T-helper 9 cell (primary cell): Measurements from ENCODE around the gene TMEM89.

Experiments used
- DNase-seq: peaks from one replicate; pipeline ENCODE4 v3.0.0-alpha.2; 2020

TMEM89 gene

DNA sequence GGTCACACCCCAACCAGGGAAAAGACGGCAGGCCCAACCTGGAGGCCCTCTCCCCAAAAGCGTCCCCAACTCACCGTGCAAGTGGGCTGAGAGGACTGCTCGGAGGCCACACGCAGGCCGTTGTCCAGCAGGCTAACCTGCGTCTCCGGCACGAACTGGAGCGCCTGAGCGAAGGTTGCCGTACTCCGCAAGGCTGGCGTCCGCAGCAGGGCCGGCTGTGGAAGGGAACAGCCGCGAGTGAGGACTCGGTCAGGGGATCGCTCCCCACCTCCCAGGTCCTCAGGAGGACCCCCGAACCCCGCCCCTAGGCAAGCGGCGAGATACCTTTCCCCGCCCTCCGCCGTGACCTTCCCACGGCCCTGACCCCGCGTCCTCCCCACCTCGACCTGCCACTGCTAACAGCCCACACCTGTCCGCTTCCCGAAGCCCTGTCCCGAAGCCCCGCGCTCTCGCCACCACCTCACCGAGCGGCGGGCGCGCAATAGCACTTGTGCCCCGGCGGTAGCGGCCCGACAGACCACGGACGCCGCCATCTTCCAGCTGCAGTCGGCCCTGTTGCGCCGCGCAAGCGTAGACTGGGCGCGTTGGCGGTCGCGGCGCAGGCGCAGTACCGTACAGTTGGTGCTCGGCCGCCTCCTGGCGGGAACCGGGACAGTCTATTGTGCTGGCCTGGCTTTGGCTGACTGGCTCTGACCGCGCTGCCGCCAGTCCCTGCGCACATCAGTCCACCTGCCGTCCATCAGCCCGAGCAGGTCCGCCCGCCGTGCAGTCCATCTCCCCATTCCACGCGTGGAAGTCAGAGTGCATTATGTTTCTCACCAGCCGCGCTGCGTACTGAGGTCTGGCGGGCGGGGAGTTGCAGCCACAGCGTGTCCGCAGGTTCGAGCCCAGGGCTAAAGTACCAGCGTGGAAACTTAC, 12.2 kb downstream of the TMEM89 start, which contains the start of gene UQCRC1:
TSS of gene UQCRC1 (minus strand) at position 559 of the 918 bp plus-strand sequence. CDS start at position 533, 26 bp downstream.
- peak; percentile 88 for DNase-seq

DNA sequence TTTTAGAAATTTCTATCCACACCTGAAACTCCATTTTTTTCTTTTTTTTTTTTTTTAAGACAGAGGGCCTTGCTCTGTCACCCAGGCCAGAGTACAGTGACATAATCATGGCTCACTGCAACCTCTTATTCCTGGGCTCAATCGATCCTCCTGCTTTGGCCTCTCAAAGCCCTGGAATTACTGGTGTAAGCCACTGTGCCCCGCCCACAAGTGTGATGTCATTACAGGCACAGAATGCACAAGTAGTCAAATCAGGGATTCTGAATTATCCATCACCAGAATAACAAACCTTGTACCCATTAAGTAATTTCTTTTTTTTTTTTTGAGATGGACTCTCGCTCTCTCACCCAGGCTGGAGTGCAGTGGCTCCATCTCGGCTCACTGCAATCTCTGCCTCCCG, 14.1 kb downstream of the TMEM89 start:
- DNase-seq, result no peak

DNA sequence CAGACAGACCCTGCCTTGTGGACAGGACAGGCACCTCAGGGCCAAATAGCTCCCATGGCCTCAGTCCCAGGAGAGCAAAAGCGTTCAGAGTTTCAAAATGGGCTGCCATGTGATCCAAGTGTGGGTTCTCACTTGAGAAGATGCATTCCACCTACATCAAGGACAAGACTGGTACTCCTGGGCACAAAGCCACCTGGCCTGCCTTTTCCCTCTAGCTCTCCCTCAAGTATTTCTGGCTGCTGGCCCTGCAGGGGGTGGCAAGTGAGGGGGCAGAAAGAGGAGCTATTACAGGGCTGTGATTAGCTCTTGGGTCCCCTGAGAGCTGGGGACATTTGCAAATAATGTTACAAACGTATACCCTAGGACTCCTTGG, 20.0 kb downstream of the TMEM89 start:
- DNase-seq, result no peak

DNA sequence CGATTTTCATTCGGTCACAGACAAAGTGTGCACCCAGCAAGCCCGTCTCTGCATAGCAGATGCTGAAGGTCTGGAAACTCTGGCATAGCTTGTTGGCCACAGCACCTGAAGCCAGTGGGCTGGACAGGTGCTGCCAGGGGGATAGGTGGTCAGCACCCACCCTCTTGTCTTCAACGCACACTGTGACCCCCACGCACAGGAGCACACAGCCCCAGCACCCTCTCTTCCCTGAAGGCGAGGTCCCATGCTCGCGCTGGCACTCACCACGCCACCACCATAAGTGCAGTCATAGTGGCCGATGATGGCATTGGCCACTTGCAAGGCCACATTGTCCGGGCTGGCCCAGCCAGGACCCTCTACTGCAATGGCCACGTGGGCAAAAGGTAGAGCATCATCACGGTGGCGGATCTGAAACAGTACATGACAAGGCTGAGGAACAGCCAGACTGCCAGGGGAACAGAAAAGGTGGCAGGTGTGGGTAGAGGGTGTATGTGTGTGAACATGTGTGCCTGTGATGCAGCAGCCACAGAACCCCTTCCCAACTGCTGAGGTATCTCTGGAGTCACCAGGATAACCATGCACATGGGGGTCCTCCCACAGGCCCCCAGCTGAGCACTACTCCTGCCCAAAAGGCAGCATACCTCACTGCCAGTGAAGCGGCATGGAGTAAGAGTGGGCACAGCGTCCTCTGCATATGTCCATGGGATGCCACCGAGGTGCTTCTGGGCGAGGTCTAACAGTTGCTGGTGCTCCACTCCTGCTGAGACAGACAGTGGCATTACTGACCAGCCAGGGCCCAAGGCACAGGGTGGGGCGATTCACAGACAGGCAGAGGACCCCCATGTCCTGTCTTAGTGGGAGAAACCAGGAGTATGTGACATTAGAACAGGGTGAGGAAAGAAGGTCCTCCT, 20.6 kb downstream of the TMEM89 start:
- no peak for DNase-seq

DNA sequence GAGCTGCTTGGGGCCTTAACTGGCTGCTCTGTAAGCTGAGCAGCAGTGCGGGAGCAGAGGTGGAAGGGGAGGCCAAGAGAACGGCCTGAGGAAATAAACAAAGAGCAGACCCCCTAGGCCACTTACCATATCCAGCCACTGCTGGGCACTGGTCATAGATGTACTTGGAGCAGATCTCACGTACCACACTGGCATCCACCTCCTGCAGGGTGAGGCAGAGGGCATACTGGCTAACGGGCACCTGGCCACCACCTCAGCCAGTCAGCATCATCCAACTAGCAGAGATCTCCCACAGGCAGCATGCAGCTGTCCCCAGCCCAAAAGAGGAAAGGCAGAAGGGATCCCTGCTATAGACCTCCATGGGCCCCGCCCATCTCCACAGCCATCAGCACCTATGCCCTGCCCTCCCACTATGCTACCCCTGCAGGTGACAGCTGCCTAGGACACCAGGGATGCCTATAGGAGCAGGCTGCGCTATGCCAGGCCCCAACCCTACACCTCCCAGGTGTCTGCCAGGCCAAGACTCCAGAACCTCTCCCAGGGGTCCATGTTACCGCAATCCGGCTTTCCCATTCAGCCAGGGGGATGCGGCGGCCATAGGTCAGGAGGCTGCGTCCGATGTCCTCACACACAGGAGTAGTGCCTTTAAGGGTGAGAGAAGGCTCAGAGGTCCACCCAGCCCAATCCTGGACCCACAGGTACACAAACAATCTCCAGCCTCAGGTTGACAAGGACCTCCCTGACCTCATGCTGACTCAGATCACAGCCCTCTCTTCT, 21.9 kb downstream of the TMEM89 start:
- no peak for DNase-seq

DNA sequence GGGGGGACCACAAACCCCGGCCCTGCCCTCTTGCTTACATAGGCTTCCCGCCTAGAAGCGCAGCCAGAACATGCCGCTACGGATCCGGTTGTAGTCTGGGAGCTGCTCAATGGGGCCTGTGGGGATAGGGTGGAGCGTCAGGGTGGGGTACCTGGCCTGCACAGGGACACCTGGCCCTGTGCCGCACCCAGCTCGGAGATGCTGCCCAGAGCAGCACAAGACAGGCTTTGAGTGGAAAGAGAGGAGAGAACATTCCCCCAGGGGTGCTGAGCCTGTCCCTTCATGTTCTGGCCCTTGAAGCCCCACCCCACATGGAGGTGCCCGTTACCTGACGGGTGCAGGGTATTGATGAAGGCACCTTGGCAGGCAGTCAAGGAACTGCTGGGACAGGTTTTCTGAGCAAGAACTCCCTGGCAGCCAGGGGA, 22.5 kb downstream of the TMEM89 start:
- no peak for DNase-seq

DNA sequence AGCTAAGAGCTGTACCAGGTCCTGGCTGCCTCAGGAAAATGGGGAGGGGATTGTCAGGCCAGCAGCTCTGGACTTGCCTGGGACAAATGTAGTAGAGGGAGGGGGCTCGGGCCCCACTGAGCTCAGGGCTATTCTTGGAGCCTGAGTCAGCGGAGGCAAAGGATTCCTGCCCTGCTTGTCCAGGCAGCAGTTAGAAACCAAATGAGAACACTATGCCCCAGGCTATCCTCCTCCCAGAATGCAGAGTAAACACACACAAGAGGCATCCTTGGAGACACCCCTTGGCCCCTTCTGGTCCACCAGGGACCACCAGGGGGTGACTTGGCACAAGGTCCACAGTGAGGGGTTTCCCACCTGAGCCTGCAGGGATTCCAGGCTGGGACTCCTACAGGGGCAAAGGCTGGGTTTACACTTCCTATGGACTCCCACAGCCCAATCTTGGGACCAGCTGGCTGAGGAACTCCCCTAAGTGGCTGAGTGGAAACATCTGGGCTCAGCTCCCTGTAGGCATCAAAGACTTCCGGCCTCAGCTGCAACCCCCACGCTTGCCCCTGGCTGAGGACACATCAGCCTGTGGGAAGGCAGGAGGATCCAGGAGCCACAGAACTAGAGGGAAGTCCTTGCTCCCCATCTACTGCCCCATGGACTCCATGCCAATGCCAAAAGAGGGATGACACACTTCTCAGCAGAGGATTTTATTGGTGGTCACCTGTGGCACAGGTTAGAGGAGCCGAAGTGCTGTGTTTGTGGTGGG, 23.1 kb downstream of the TMEM89 start:
- DNase-seq, result no peak

DNA sequence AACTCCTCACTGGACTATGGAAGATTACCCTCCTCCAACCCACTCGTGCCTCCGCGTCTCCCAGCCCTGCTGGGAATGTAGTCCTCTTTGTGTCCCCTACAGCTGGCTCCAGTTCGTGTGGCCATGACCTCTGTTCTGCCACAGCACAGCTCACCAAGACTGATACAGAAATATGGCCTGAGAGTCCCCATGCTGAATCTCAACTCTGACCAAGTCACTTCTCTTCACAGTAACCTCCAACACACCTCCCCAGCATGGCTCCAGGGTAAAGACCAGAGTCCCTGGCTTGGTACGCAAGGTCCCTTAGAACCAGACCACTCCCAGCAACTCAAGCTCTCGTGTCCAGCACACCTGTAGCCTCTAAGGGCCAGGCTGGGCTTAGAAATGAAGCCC, 24.2 kb downstream of the TMEM89 start:
- no peak for DNase-seq

DNA sequence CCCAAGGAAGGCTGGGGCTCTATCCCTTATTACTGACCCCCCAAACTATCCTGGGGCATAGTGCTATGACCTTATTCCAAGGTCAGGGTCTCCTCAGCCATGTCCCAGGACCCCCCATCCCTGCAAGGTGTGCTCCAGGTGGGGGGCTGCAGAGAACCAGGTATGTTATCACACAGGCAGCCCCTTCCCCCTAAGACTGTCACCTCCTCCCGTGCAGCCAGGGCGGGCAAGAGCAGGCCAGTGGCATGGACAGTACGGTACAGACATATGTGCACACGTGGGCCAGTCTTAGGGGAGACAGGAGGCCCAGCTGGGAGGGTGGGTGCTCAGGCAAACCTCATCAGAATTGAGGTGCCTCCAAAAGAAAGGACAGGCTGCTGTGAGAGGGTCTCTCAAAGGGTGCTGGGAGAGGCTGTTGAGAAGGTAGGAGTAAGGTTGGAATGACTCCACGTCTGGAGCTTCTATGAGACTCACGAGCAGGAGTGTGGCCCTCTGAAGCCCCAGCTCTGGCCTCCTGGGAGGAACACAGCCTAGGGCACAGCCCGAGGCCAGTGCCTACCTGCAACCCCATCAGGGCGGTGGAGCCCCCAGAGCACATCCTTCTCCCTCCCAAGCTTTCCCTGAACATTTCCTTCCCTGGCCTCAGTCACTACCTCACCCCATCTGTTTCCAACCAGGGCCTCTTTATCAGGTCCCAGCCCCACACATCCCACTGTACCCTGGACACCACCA, 24.7 kb downstream of the TMEM89 start:
- DNase-seq, result no peak

DNA sequence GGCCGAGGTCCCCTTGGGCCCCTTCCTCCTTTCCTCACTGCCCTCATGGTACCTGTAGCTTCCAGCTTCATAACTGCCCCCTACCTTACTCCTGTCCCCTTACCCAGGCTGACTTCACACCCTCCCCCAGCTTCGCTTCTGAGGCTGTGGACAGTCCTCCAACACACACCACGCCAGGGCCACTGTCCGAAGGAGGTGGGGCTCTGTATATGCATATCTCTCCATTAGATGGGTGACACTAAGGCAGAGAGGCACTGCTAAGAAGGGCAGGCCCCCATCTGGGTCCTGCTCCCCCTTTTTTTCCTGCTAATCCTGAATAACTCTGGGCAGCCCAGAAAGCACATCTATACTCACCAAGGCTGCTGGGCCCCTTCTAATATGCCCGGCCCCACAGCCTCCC, 25.4 kb downstream of the TMEM89 start:
- DNase-seq, result no peak

DNA sequence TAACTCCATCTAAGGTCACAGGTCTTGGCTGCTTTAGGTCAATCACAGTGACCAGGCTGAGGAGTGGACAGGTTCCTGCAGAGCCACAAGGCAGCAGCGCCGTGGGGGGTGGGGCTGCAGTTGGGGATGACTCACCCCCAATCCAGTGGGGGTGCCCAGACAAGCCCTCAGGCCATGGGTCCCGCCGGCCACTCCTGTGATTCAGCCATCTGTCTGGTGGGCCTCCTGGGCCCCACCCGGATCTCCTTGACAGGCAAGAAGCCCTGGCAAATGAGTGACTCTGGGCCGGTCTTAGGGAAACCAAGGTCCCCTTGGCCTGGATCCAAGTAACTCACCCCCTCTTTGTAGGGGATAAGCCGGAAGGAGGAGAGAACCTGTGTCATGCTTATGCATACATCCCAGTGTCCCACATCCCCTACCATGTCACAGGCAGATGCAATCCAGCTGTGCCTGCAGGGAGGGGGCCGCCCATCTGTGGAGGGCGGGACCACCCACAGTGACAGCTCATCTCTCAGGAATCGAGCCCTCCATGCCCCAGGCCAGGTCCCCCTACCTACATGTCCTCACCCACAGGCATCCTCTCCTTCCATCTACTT, 25.9 kb downstream of the TMEM89 start:
- DNase-seq, result no peak

DNA sequence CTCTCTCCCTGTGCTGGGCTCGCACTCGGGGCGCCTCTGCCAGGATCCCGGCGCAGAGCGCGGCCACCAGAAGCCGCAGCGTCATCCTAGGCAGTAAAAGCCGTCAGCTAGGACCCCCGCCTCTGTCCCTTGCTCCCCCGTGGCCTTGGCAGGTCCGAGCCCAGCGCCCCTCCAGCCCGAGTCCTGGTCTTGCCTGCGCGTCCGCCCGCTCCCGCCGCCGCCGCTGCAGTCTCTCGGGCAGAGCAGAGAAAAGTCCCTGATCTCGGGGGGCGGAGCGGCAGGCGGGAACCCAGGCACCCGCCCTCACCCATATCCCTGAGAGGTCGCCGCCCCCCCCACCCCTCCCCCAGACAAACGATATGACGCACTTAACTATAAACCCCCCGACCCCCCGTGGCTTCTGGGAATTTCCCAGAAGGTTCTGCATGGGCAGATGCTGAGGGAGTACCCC, 26.5 kb downstream of the TMEM89 start, which contains the start of gene COL7A1:
TSS of gene COL7A1 (minus strand) at position 255 of the 451 bp plus-strand sequence. CDS start at position 85, 170 bp downstream.
- no peak for DNase-seq

DNA sequence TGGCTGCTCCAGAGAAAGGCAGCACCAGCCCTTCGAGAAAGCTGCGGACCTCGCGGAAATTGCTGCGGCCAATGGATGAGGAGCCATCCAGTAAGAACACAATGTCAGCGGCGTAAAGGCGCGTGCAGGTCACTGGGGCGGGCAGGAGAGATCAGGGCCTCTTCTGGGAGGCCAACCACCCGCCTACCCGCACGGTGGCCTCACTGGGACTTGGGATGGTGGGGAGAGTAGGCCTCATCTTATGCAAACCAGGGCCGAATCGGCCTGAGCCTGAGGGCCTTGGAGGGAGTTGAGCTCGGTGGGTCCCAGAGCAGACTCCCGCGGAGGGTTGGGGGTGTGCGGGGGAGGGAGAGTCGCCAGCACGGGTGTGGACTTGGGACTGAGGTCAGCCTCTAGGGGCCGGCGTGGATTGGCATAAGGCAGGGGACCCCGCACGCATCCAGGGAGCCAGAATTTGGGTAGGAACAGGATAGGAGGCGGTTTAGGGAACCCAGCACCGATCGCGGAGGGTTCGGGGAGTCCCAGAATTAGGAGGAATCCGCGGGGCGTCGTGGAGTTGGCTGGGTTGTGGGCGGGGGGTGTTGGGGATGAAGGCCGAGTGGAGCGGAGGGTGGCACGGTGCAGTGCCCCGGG, 27.0 kb downstream of the TMEM89 start:
- no peak for DNase-seq

DNA sequence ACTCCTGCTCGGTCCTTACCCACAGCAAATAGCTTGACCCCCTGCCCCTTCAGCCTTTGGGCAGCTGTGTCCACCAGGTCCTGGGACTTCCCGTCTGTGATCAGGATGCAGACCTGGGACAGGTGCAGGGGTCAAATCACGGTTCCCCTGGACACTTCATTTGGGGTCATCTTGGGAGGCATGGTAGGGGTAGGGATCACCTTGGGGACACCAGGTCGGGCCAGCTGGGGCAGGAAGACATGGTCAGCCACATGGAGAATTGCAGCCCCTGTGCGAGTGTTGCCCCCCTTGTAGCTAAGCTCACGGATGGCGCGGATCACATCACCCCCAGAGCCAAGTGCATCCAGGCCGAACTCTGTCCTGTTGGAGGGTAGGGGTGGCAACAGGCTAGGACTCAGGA, 28.2 kb downstream of the TMEM89 start:
- DNase-seq, result no peak

DNA sequence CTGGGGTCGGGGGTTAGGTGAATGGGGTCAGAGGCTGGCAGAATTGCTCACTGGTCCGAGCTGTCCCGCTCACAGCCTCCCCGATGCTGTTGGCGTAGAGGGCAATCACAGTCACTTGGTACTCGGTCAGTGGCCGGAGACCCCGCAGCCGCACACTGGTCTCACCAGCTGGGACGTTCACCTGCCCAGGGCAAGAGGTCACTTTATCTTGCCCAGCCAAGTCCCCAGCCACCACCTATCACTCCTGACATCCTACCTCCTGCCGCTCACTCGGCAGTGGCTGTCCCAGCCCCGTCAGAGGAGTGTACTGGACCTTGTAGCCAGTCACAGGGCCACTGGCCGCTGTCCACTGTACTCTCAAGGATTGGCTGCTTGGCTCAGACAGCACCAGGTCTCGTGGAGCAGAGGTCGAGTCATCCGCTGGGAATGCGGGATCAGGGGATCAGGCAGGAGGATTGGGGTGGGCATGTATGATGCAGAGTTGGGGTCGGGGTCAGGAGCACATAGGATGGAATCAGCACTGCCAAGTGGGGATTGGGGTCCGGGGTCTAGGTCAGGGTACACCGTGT, 29.0 kb downstream of the TMEM89 start:
- DNase-seq, result no peak

DNA sequence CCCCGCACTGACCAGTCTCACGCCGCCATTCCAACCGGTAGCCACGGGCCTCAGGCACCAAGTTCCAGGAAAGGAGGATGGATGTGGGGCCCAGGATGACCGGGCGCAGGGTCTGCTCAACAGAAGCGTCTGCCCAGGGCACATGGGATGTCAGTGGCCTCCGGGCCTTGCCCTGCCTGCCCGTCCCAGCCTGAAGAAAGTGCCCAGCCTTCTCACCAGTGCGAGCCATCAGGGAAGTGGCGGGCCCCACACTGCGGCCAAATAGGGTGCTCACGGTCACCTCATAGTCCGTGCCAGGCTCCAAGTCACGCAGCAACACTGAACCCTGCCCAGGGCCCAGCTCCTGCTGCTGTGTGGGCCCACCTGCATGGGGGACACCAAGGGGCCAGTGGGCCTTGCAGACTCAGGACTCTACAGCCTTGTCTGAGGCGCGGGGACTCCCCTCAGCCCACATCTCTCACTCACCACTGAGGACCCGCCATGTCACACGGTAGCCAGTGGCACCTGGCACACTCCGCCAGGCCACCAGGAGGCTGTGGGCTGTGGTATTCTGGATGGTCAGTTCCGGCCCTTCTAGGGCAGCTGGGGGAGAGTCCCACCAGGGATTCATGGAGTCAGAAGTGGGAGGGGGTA, 29.6 kb downstream of the TMEM89 start:
- no peak for DNase-seq

DNA sequence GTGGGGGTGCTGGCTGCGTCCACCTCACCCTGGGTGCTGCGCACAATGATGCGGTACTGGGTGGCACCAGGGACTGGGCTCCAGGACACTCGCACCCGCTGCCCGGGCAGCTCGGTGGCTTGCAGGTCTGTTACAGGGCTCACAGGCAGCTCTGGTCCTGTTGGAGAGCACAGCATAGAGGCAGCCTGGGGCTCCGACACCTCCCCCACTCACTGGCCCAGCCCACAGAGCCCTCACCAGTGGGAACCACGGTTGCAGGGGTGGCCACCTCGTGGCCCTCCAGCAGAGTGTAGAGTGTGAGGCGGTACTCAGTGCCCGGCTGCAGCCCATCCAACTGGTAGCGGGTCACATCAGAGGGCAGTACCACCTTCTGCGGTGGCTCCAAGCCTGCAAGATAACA, 30.1 kb downstream of the TMEM89 start:
- DNase-seq, result no peak

DNA sequence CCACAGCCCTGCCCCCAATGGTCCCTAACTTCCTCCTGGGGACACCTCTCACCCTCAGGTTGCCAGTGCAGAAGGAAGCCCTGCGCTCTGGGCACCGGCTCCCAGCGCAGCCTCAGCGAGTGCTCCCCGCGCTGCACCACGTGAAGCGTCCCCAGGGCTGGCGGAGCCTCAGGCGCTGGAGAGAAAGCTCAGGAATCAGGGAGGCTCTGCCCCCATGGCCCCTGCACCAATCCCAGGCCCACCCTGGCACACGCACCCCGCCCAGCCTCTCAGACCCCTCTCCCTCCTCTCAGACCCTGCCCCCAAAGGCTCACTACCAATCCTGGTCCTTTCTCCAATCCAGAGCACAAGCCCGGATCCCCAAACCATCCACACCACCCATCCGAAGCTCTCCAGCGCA, 33.3 kb downstream of the TMEM89 start:
- no peak for DNase-seq

DNA sequence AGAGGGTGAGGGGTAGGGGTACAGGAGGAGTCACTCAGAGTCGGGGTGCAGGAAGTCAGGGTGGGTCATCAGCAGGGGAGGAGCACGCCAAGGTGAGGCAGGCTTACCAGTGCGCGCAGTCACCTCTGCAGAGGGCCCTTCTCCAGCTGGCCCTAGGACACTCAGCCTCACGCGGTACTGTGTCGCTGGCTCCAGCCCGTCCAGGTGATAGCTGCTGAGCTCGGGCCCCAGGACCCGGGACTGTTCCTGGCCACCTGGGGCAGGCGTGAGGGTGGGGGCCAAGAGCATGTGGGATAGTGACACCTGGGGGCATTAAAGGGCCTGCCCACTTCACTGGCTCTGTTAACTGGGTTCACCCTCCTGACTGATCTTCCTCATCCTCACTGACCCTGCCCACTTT, 33.9 kb downstream of the TMEM89 start:
- DNase-seq, result no peak
